ENCODE data around the gene ARHGAP24. TPM values are rescaled to one million over a fixed set of nuclear protein-coding genes. Genes with fewer than 3 reads are reported as not detected.
"Not testable (repeated sequence)": the region's sequence is repeated elsewhere in the genome, so short reads cannot be mapped to it uniquely, and the experiment has no call there.

The ARHGAP24 gene
- total RNA-seq, 2 experiments from 2014 or later, result 0.30 to 0.53 TPM

DNA sequence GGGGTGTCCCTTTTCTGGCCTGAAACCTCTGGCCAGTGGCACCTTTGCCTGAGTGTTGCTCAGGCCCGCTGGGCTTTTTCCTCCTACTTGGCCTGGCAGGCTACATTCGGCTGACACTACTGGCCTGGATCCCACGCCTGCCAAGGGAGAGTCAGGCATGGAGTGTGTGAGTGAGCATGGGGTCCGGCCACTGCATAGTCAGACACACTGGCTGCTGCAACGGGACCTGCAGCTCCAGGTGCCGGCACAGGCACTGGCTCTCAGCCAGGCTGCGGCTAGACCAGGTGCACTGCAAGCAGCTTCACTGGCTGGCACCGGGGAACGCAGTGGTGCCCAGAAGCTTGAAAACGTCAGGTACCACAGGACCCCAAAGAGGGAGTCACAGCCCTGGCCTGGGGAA is 434.9 kb downstream of the ARHGAP24 start:
- H3K27me3 Mint-ChIP-seq, result no peaks in the 10 kb centered on the region
- no peaks in the 10 kb centered on the region for H3K36me3 ChIP-seq (ENCODE audit: insufficient read depth, low read length)
- ATAC-seq (ENCODE audit: poor library complexity) (no peak), DNase-seq (peak in 1 of 14 experiments; percentile 4)
- no peaks in the 10 kb centered on the region for H3K4me1 ChIP-seq (ENCODE audit: insufficient read depth, low read length)
- H3K4me3 ChIP-seq (ENCODE audit: low read length), result no peak overlapping the region
- no peak overlapping the region for H3K27ac Mint-ChIP-seq
- CTCF ChIA-PET, result no interaction called here
- H3K27ac ChIP-seq (ENCODE audit: low read depth in 1 of 2, low read length in 2 of 2), result no peak overlapping the region
- H3K27me3 ChIP-seq (ENCODE audit: control insufficient read depth in 1 of 2, insufficient read depth in 2 of 2, low read length in 2 of 2), result no peaks in the 10 kb centered on the region
- no peaks in the 10 kb centered on the region for H3K9me3 Mint-ChIP-seq
- POLR2A ChIA-PET, result no interaction called here
- H3K36me3 Mint-ChIP-seq (ENCODE audit: low read depth), result no peaks in the 10 kb centered on the region
- intact Hi-C loops (cut with DNase I, micrococcal nuclease), result no loop called here
- H3K4me1 Mint-ChIP-seq (ENCODE audit: low read depth), result no peaks in the 10 kb centered on the region
- TF ChIP-seq, protein P1, sequence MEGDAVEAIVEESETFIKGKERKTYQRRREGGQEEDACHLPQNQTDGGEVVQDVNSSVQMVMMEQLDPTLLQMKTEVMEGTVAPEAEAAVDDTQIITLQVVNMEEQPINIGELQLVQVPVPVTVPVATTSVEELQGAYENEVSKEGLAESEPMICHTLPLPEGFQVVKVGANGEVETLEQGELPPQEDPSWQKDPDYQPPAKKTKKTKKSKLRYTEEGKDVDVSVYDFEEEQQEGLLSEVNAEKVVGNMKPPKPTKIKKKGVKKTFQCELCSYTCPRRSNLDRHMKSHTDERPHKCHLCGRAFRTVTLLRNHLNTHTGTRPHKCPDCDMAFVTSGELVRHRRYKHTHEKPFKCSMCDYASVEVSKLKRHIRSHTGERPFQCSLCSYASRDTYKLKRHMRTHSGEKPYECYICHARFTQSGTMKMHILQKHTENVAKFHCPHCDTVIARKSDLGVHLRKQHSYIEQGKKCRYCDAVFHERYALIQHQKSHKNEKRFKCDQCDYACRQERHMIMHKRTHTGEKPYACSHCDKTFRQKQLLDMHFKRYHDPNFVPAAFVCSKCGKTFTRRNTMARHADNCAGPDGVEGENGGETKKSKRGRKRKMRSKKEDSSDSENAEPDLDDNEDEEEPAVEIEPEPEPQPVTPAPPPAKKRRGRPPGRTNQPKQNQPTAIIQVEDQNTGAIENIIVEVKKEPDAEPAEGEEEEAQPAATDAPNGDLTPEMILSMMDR (IDR thresholded peaks at IDR 0.05), result no peak
- no peak overlapping the region for H3K4me3 Mint-ChIP-seq
- peaks cover 0 to 15% of the 10 kb centered on the region in 2 experiments for H3K9me3 ChIP-seq (ENCODE audit: control insufficient read depth in 1 of 2, insufficient read depth in 1 of 2, low read length in 2 of 2)

DNA sequence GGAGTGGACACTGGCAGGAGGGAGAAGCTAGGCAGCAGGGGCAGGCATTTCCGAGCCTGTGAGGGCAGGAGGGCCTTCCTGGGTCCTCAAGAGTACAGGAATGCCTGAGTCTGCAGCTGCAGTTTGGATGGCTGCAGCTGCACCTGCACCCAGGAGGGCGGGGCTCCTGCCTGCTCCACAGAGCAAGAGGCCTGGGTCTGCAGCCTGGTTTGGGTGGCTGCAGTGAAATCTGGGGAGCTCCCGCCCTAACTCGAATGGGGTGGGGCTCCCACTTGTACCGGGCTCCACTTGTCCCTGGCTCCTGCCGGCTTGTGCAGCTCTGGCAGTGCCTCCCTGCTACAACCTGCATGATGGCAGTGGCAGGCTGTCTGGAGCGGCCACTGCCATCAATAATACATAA is 436.0 kb downstream of the ARHGAP24 start:
- CTCF ChIA-PET, result no interaction called here
- no peak overlapping the region for H3K4me3 ChIP-seq (ENCODE audit: low read length)
- TF ChIP-seq, protein P1 (IDR thresholded peaks at IDR 0.05), result no peak
- intact Hi-C loops (cut with DNase I, micrococcal nuclease), result no loop called here
- no peaks in the 10 kb centered on the region for H3K4me1 ChIP-seq (ENCODE audit: insufficient read depth, low read length)
- H3K27ac ChIP-seq (ENCODE audit: low read depth in 1 of 2, low read length in 2 of 2), result no peak overlapping the region
- Mint-ChIP-seq H3K9me3 (no peaks in the 10 kb centered on the region), H3K27me3 (no peaks in the 10 kb centered on the region), H3K27ac (no peak overlapping the region), H3K36me3 (ENCODE audit: low read depth) (no peaks in the 10 kb centered on the region), H3K4me1 (ENCODE audit: low read depth) (no peaks in the 10 kb centered on the region), H3K4me3 (no peak overlapping the region)
- POLR2A ChIA-PET, result no interaction called here
- no peaks in the 10 kb centered on the region for H3K27me3 ChIP-seq (ENCODE audit: control insufficient read depth in 1 of 2, insufficient read depth in 2 of 2, low read length in 2 of 2)
- DNase-seq (no peak), ATAC-seq (ENCODE audit: poor library complexity) (no peak)
- peaks cover 0 to 15% of the 10 kb centered on the region in 2 experiments for H3K9me3 ChIP-seq (ENCODE audit: control insufficient read depth in 1 of 2, insufficient read depth in 1 of 2, low read length in 2 of 2)
- no peaks in the 10 kb centered on the region for H3K36me3 ChIP-seq (ENCODE audit: insufficient read depth, low read length)

DNA sequence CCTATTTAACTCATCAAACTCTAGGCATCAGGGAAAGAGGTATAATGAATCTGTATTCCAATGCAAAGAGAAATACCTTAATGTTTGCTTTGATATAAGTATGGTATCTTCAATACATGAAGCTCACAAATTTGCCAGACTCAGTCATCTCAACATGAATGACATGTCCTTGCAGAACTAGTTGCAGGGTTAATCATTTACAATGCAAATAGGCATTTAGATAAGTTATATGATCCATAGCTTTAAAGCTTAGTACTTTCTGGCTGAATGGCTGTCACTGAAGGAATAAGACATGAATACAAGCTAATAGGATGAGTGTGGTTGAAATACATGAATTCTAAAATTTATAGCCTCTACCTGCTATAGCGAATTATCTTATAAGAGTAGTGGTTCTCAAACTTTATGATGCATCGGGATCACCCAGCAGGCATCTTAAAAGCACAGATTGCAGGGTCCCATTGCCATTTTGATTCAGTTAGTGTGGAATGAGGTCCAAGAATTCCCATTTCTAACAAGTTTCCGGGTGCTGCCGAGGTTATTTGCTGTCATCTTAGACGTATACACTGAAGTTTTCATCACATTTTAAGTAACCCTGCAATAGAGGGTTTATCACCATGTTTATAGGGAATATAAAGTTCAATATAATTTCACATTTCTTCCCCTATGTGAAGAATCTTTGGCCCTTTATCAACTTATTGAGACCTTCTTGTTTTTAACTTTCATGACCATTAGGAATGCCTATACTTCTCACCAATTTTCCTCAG is 439.2 kb downstream of the ARHGAP24 start:
- no peak for DNase-seq
- H3K4me3 Mint-ChIP-seq, result no peak overlapping the region
- intact Hi-C loops (cut with DNase I, micrococcal nuclease), result no loop called here
- H3K27ac Mint-ChIP-seq, result no peak overlapping the region
- ATAC-seq (ENCODE audit: poor library complexity), result no peak
- no peaks in the 10 kb centered on the region for H3K9me3 Mint-ChIP-seq
- H3K27me3 ChIP-seq (ENCODE audit: control insufficient read depth in 1 of 2, insufficient read depth in 2 of 2, low read length in 2 of 2), result no peaks in the 10 kb centered on the region
- no peaks in the 10 kb centered on the region for H3K36me3 ChIP-seq (ENCODE audit: insufficient read depth, low read length)
- H3K36me3 Mint-ChIP-seq (ENCODE audit: low read depth), result no peaks in the 10 kb centered on the region
- CTCF ChIA-PET, result no interaction called here
- TF ChIP-seq, protein P1 (IDR thresholded peaks at IDR 0.05), result no peak
- H3K9me3 ChIP-seq (ENCODE audit: control insufficient read depth in 1 of 2, insufficient read depth in 1 of 2, low read length in 2 of 2), result peaks cover 0 to 15% of the 10 kb centered on the region in 2 experiments
- H3K4me3 ChIP-seq (ENCODE audit: low read length), result no peak overlapping the region
- H3K27me3 Mint-ChIP-seq, result no peaks in the 10 kb centered on the region
- H3K27ac ChIP-seq (ENCODE audit: low read depth in 1 of 2, low read length in 2 of 2), result no peak overlapping the region
- no peaks in the 10 kb centered on the region for H3K4me1 ChIP-seq (ENCODE audit: insufficient read depth, low read length)
- POLR2A ChIA-PET, result no interaction called here
- H3K4me1 Mint-ChIP-seq (ENCODE audit: low read depth), result no peaks in the 10 kb centered on the region

DNA sequence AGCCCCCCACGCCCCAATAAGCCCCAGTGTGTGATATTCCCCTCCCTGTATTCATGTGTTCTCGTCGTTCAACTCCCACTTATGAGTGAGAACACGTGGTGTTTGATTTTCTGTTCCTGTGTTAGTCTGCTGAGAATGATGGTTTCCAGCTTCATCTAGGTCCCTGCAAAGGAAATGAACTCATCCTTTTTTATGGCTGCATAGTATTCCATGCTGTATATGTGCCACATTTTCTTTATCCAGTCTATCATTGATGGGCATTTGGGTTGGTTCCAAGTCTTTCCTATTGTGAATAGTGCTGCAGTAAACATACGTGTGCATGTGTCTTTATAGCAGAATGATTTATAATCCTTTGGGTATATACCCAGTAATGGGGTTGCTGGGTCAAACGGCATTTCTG is 440.6 kb downstream of the ARHGAP24 start:
- DNase-seq; H3K27me3 Mint-ChIP-seq; POLR2A ChIA-PET; H3K27ac Mint-ChIP-seq; H3K27ac ChIP-seq (ENCODE audit: low read depth in 1 of 2, low read length in 2 of 2); CTCF ChIA-PET; H3K4me3 Mint-ChIP-seq; H3K36me3 ChIP-seq (ENCODE audit: insufficient read depth, low read length); H3K27me3 ChIP-seq (ENCODE audit: control insufficient read depth in 1 of 2, insufficient read depth in 2 of 2, low read length in 2 of 2); intact Hi-C loops (cut with DNase I, micrococcal nuclease); H3K9me3 ChIP-seq (ENCODE audit: control insufficient read depth in 1 of 2, insufficient read depth in 1 of 2, low read length in 2 of 2); H3K4me3 ChIP-seq (ENCODE audit: low read length); H3K9me3 Mint-ChIP-seq; H3K4me1 ChIP-seq (ENCODE audit: insufficient read depth, low read length); ATAC-seq (ENCODE audit: poor library complexity); H3K36me3 Mint-ChIP-seq (ENCODE audit: low read depth); H3K4me1 Mint-ChIP-seq (ENCODE audit: low read depth): not testable (repeated sequence)

Measured in CD4-positive, alpha-beta T cell (primary cell).